ENCODE results near the gene TMEM54. TPM values are rescaled to one million over a fixed set of nuclear protein-coding genes. Genes with fewer than 3 reads are reported as not detected.

TMEM54 gene
- total and polyA plus RNA-seq, 2 donors (not counting 1 experiment from before 2014, with no cell fraction given), result 0.13 TPM; not detected in 1

DNA sequence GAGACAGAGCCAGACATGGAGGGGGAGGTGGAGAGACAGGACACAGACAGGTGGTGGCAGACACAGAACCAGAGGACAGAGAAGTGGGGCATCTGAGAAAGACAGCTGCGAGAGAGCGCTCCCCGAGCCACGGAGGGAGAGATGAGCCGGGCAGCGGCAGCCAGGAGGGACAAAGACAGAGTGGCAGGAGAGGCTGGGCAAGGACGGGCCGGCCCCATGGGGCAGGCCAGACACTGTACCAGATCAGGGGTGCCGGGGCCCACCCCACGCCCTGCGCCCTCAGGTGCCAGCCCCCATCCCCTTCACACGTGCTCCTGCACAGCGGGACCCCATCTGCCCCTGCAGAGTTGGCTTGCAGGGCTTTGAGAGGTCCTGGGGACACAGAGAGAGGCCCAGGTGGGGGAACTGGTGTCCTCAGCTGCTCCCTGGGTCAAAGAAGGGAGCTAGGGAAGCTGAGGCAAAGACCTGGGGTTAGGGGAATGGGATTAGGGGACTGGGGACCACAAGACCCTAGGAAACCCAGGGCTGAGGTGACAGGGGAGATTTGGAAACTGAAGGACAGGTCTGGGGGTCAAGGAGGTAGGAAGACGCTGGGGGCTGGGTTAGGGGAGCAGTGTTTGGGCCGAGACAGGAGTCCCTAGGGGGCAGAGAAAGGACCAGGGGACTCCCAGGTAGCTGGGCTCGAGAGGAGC, 31.1 kb downstream of the TMEM54 start:
- Histone ChIP-seq H3K36me3 (replicated peaks in 1 of 2; ENCODE audit: control extremely low read depth in 1 of 2, control insufficient read depth in 1 of 2, extremely low read depth in 1 of 2, insufficient read depth in 2 of 2, low read length in 1 of 2) (no peaks in the 10 kb centered on the region), H3K4me1 (ENCODE audit: control insufficient read depth in 2 of 2, insufficient read depth in 2 of 2, low read length in 2 of 2) (peaks cover 25% of the 10 kb centered on the region in 2 donors), H3K27me3 (replicated peaks in 1 of 4; ENCODE audit: control extremely low read depth in 1 of 4, control insufficient read depth in 3 of 4, insufficient read depth in 4 of 4, low read length in 3 of 4) (peaks cover 0 to 48% (median 19%) of the 10 kb centered on the region in 4 experiments), H3K4me3 (ENCODE audit: control extremely low read depth in 1 of 5, extremely low read depth in 1 of 5, insufficient read depth in 1 of 5, low read depth in 2 of 5, low read length in 4 of 5) (peak overlapping the region in 1 of 5 experiments; percentile 14), H4K20me1 (ENCODE audit: control insufficient read depth, insufficient read depth, low read length, poor library complexity, severe bottlenecking) (peaks cover 4% of the 10 kb centered on the region), H3K9ac (ENCODE audit: low read length) (no peak overlapping the region), H3K9me3 (ENCODE audit: control extremely low read depth in 1 of 3, control insufficient read depth in 2 of 3, insufficient read depth in 1 of 3, low read length in 2 of 3) (peaks cover 0 to 3% (median 0%) of the 10 kb centered on the region in 3 donors), H2AFZ (ENCODE audit: insufficient read depth, low read depth, low read length, poor library complexity, severe bottlenecking) (no peak overlapping the region), H3K4me2 (replicated peaks; ENCODE audit: low read depth, low read length, poor library complexity, severe bottlenecking) (peak overlapping the region; percentile 83), H3K79me2 (ENCODE audit: control insufficient read depth, insufficient read depth, low read length) (no peaks in the 10 kb centered on the region), H3K27ac (ENCODE audit: low read length in 2 of 2) (no peak overlapping the region)
- DNase-seq (peak; percentile 26), ATAC-seq (ENCODE audit: low read depth) (no peak)
- peak; percentile 79 for TF ChIP-seq EZH2 (IDR thresholded peaks at IDR 0.05; ENCODE audit: borderline replicate concordance, insufficient read depth, low read depth, low read length, poor library complexity, severe bottlenecking)
- TF ChIP-seq, protein P1, sequence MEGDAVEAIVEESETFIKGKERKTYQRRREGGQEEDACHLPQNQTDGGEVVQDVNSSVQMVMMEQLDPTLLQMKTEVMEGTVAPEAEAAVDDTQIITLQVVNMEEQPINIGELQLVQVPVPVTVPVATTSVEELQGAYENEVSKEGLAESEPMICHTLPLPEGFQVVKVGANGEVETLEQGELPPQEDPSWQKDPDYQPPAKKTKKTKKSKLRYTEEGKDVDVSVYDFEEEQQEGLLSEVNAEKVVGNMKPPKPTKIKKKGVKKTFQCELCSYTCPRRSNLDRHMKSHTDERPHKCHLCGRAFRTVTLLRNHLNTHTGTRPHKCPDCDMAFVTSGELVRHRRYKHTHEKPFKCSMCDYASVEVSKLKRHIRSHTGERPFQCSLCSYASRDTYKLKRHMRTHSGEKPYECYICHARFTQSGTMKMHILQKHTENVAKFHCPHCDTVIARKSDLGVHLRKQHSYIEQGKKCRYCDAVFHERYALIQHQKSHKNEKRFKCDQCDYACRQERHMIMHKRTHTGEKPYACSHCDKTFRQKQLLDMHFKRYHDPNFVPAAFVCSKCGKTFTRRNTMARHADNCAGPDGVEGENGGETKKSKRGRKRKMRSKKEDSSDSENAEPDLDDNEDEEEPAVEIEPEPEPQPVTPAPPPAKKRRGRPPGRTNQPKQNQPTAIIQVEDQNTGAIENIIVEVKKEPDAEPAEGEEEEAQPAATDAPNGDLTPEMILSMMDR (IDR thresholded peaks at IDR 0.05), result no peak
- Mint-ChIP-seq H3K27ac (no peak overlapping the region), H3K4me3 (peak overlapping the region; percentile 76), H3K9me3 (ENCODE audit: insufficient read depth) (no peaks in the 10 kb centered on the region), H3K27me3 (peaks cover 31% of the 10 kb centered on the region), H3K4me1 (peaks cover 31% of the 10 kb centered on the region)
- WGBS (ENCODE audit: insufficient coverage), result 76% methylated on average over 13 of the region's 16 CpGs
- ChIA-PET CTCF (no interaction called here), POLR2A (no interaction called here)
- intact Hi-C loops (cut with micrococcal nuclease), result loop anchor here (10.0 kb wide), 1 partner anchor 45 kb away; no protein-coding TSS in a partner anchor

DNA sequence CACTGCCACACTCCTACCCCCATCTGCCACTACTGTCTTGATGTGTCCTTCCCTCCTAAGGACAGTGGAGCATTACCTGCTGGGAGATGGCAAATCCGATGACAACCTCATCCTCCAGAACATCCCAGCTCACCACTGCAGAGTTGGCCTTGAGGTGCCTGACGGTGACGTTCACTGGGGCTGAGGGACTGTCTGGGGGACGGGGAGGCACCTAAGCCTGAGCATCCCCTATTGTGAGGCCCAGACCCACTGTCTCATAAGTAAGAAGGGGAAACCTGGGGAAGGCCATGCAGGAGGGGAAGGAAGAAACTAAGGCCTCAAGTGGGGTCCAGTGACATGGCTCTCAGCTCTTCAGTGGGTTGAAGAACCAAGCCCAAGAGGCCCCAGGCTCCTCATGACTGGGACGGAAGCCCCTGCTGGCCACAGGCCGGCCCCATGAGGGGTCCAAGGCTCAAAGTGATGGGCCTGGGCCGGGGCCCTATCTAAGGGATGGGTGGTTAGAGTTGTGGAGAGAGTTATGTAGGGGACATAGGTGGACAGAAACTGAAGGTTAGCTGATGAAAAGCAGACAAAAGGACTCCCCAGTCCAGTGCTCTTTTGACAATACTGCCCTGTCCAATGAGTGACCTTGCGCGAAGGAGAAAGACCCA, 32.3 kb downstream of the TMEM54 start:
- CTCF ChIA-PET, result interaction anchor here (1.2 kb wide), 1 partner anchor 157 kb away, joined by 3 read pairs; no protein-coding TSS in a partner anchor
- Histone ChIP-seq H3K4me3 (ENCODE audit: control extremely low read depth in 1 of 5, extremely low read depth in 1 of 5, insufficient read depth in 1 of 5, low read depth in 2 of 5, low read length in 4 of 5) (no peak overlapping the region), H3K27me3 (replicated peaks in 1 of 4; ENCODE audit: control extremely low read depth in 1 of 4, control insufficient read depth in 3 of 4, insufficient read depth in 4 of 4, low read length in 3 of 4) (peaks cover 0 to 40% (median 14%) of the 10 kb centered on the region in 4 experiments), H2AFZ (ENCODE audit: insufficient read depth, low read depth, low read length, poor library complexity, severe bottlenecking) (no peak overlapping the region), H3K36me3 (replicated peaks in 1 of 2; ENCODE audit: control extremely low read depth in 1 of 2, control insufficient read depth in 1 of 2, extremely low read depth in 1 of 2, insufficient read depth in 2 of 2, low read length in 1 of 2) (peaks cover 0 to 3% of the 10 kb centered on the region in 2 experiments), H3K79me2 (ENCODE audit: control insufficient read depth, insufficient read depth, low read length) (no peaks in the 10 kb centered on the region), H4K20me1 (ENCODE audit: control insufficient read depth, insufficient read depth, low read length, poor library complexity, severe bottlenecking) (peaks cover 4% of the 10 kb centered on the region), H3K27ac (ENCODE audit: low read length in 2 of 2) (no peak overlapping the region), H3K4me1 (ENCODE audit: control insufficient read depth in 2 of 2, insufficient read depth in 2 of 2, low read length in 2 of 2) (peaks cover 25% of the 10 kb centered on the region in 2 donors), H3K4me2 (replicated peaks; ENCODE audit: low read depth, low read length, poor library complexity, severe bottlenecking) (no peak overlapping the region), H3K9me3 (ENCODE audit: control extremely low read depth in 1 of 3, control insufficient read depth in 2 of 3, insufficient read depth in 1 of 3, low read length in 2 of 3) (peaks cover 0 to 3% (median 0%) of the 10 kb centered on the region in 3 donors), H3K9ac (ENCODE audit: low read length) (no peak overlapping the region)
- Mint-ChIP-seq H3K4me3 (peak overlapping the region; percentile 76), H3K9me3 (ENCODE audit: insufficient read depth) (no peaks in the 10 kb centered on the region), H3K27me3 (peaks cover 25% of the 10 kb centered on the region), H3K27ac (no peak overlapping the region), H3K4me1 (peaks cover 31% of the 10 kb centered on the region)
- WGBS (ENCODE audit: insufficient coverage), result 84% methylated on average over 9 of the region's 9 CpGs
- POLR2A ChIA-PET, result no interaction called here
- no peak for TF ChIP-seq EZH2 (IDR thresholded peaks at IDR 0.05; ENCODE audit: borderline replicate concordance, insufficient read depth, low read depth, low read length, poor library complexity, severe bottlenecking)
- TF ChIP-seq, protein P1 (IDR thresholded peaks at IDR 0.05), result no peak
- DNase-seq (no peak), ATAC-seq (ENCODE audit: low read depth) (no peak)
- intact Hi-C loops (cut with micrococcal nuclease), result no loop called here
